ENCODE data around the gene PRAMEF25. TPM values are rescaled to one million over a fixed set of nuclear protein-coding genes. Genes with fewer than 3 reads are reported as not detected.
"Not testable (repeated sequence)": the region's sequence is repeated elsewhere in the genome, so short reads cannot be mapped to it uniquely, and the experiment has no call there.

PRAMEF25 gene
- total RNA-seq, result not detected in 2 replicates

DNA sequence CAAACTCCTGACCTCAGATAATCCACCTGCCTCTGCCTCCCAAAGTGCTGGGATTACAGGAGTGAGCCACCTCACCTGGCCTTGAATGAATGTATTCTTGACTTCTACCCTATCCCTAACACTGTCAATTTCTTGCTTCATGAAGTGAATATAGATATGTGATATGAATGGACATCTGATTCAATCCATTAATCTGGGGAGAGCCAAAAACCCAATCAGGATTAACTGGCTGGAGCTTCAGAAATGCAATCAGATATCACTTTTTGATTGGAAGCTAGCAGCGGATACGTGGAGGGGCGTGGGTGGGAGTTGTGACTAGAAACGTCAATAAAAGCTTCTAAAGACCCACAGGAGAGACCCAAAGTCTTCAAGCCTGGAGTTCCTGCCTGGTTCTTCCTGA is at the start of gene PRAMEF25:
Gene PRAMEF25, plus strand, starts transcription at position 301 of the 400 bp plus-strand sequence. CDS start 2,920 bp downstream, outside the sequence.
- H3K4me3 ChIP-seq (ENCODE audit: low read depth, low read length); H3K36me3 ChIP-seq (ENCODE audit: control insufficient read depth, insufficient read depth, low read length); FAIRE-seq; DNase-seq (ENCODE audit: low read depth); H3K27me3 ChIP-seq (ENCODE audit: control insufficient read depth, insufficient read depth, low read length): not testable (repeated sequence)

DNA sequence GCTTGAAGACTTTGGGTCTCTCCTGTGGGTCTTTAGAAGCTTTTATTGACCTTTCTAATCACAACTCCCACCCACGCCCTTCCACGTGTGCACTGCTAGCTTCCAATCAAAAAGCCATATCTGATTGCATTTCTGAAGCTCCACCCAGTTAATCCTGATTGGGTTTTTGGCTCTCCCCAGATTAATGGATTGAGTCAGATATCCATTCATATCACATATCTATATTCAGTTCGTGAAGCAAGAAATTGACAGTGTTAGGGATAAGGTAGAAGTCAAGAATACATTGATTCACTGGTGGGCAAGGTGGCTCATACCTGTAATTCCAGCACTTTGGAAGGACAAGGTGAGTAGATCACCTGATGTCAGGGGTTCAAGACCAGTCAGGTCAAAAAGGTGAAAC is 14.1 kb upstream of the PRAMEF25 start, which contains the start of gene PRAMEF27:
Gene PRAMEF27, minus strand, starts transcription at position 101 of the 400 bp plus-strand sequence. CDS start 2,916 bp downstream, outside the sequence.
- not testable (repeated sequence) for DNase-seq (ENCODE audit: low read depth); H3K27me3 ChIP-seq (ENCODE audit: control insufficient read depth, insufficient read depth, low read length); H3K36me3 ChIP-seq (ENCODE audit: control insufficient read depth, insufficient read depth, low read length); FAIRE-seq; H3K4me3 ChIP-seq (ENCODE audit: low read depth, low read length)

DNA sequence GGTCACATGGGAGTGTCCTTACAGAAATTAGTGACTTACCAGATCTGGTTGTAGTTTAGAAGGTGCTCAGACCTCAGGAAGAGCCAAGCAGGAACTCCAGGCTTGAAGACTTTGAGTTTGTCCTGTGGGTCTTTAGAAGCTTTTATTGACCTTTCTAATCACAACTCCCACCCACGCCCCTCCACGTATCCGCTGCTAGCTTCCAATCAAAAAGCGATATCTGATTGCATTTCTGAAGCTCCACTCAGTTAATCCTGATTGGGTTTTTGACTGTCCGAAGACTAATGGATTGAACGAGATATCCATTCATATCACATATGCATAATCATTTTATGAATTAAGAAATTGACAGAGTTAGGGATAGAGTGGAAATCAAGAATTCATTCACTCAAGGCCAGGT is 46.2 kb downstream of the PRAMEF25 start, which contains the start of gene HNRNPCL2:
Gene HNRNPCL2, minus strand, starts transcription at position 101 of the 400 bp plus-strand sequence. CDS start 454 bp downstream, outside the sequence.
- H3K4me3 ChIP-seq (ENCODE audit: low read depth, low read length); DNase-seq (ENCODE audit: low read depth); H3K36me3 ChIP-seq (ENCODE audit: control insufficient read depth, insufficient read depth, low read length); FAIRE-seq; H3K27me3 ChIP-seq (ENCODE audit: control insufficient read depth, insufficient read depth, low read length): not testable (repeated sequence)

Other genes with a start within 250 kb of the PRAMEF25 start
- not detected in 2 replicates for gene PRAMEF11, start 239.4 kb upstream of the PRAMEF25 start, total RNA-seq
- not detected in 2 replicates for gene HNRNPCL1, start 222.1 kb upstream of the PRAMEF25 start, total RNA-seq
- gene PRAMEF2, start 213.7 kb upstream of the PRAMEF25 start, total RNA-seq, result not detected in 2 replicates
- not detected in 2 replicates for gene PRAMEF4, start 184.6 kb upstream of the PRAMEF25 start, total RNA-seq
- gene PRAMEF10, start 172.5 kb upstream of the PRAMEF25 start, total RNA-seq, result not detected in 2 replicates
- gene PRAMEF7, start 154.2 kb upstream of the PRAMEF25 start, total RNA-seq, result not detected in 2 replicates
- gene PRAMEF6, start 123.2 kb upstream of the PRAMEF25 start, total RNA-seq, result not detected in 2 replicates
- not detected in 2 replicates for gene PRAMEF27, start 14.2 kb upstream of the PRAMEF25 start, total RNA-seq
- not detected in 2 replicates for gene HNRNPCL3, start 10.0 kb upstream of the PRAMEF25 start, total RNA-seq
- gene HNRNPCL2, start 46.1 kb downstream of the PRAMEF25 start, total RNA-seq, result not detected in 2 replicates
- gene PRAMEF26, start 85.2 kb downstream of the PRAMEF25 start, total RNA-seq, result not detected in 2 replicates
- gene HNRNPCL4, start 94.9 kb downstream of the PRAMEF25 start, total RNA-seq, result not detected in 2 replicates
- not detected in 2 replicates for gene PRAMEF9, start 101.1 kb downstream of the PRAMEF25 start, total RNA-seq
- not detected in 2 replicates for gene PRAMEF13, start 130.6 kb downstream of the PRAMEF25 start, total RNA-seq
- gene PRAMEF18, start 155.4 kb downstream of the PRAMEF25 start, total RNA-seq, result not detected in 2 replicates
- not detected in 2 replicates for gene PRAMEF5, start 183.4 kb downstream of the PRAMEF25 start, total RNA-seq
- not detected in 2 replicates for gene PRAMEF8, start 214.4 kb downstream of the PRAMEF25 start, total RNA-seq
- gene PRAMEF33, start 232.8 kb downstream of the PRAMEF25 start, total RNA-seq, result not detected in 2 replicates
- gene PRAMEF15, start 244.8 kb downstream of the PRAMEF25 start, total RNA-seq, result not detected in 2 replicates